Suppressor macrophage (primary cell): ENCODE results near the gene ERC1.
"Not testable (repeated sequence)": the region's sequence is repeated elsewhere in the genome, so short reads cannot be mapped to it uniquely, and the experiment has no call there.

Experiments
- DNase-seq, 4 experiments: peaks; one replicate each; pipeline ENCODE4 v3.0.0-alpha.2; 2020 to 2022

Gene ERC1

DNA sequence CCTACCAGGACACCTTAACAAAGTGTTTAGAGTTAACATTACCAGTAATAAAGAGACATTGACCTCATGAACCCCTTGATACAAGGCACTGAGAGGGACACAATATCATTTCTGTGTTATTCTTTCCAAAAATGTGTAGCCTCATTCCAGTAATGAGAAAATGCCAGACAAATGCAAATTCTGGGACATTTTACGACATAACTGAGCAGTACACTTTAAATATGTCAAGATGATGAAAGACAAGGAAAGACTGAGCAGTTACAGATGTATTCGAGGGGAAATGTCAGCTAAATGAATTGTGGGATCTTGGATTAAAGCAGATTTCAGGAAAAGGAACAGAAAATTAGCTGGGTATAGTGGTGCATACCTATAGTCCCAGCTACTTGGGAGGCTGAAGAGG is 255.6 kb downstream of the ERC1 start:
- DNase-seq: no peak

DNA sequence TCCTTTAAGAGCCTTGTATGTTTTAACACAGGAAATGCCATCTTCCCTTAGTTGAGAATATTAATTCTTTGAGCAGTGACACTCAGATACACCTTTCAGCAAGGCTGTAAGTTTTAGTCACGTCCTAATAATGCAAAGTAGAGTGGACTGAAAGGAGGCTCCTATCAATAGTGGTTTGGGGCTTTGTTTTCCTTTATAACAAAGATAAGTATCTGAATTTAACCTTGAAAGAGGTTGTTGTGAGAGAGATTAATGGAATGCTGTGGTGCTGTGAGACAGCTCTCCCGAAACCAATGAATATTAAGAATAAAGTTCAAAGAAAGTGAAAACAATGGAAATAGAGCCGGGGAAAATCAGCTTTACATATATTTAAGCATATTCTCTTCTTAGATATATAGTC is 259.6 kb downstream of the ERC1 start:
- no peak for DNase-seq

DNA sequence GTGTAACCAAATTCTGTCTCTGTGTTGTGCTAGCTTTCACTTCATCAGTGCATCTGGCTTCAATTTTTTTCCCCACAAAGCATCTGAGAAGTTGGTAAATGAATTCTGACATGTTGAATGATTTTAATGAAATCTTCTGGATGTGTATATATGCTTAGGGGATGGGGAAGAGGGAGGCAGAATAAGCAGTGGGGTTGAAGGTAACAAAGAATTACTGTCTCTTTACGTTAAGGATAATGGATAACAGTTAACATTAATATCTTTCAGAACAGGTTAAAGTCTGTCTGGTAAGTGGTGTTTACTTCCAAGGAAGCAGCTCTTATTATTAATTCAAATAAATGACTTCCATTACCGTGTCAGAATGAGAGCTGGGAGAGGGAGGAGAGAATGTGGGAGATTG is 261.7 kb downstream of the ERC1 start:
- no peak for DNase-seq

DNA sequence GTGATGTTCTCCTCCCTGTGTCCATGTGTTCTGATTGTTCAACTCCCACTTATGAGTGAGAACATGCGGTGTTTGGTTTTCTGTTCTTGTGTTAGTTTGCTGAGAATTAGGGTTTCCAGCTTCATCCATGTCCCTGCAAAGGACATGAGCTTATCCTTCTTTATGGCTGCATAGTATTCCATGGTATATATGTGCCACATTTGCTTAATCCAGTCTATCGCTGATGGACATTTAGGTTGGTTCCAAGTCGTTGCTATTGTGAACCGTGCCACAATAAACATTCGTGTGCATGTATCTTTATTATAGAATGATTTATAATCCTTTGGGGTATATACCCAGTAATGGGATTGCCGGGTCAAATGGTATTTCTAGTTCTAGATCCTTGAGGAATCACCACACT is 264.1 kb downstream of the ERC1 start:
- DNase-seq: not testable (repeated sequence)

DNA sequence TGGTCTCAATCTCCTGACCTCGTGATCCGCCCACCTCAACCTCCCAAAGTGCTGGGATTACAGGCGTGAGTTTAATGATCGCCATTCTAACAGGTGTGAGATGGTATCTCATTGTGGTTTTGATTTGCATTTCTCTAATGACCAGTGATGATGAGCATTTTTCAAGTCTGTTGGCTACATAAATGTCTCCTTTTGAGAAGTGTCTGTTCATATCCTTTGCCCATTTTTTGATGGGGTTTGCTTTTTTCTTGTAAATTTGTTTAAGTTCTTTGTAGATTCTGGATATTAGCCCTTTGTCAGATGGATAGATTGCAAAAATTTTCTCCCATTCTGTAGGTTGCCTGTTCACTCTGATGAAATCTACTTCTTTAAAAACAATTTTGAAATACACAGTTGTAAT is 264.8 kb downstream of the ERC1 start:
- DNase-seq: not testable (repeated sequence)

DNA sequence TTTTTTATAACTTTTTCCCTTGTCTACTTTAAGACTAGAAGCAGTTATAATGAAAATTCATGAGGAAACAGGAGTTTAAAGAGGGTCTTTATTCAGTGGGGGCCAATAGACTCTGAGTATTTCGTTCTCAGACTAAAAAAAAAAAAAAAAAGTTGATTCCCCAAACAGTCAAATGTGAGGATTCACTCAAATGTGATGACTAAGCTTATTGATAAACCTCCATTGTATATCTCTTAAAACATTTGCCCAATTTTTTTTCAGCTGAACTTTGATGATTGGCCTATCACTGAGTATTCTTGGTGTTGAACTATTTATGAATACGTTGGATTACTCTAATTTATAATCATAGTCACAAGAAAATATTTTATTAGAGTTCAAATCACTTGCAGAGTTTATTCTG is 265.3 kb downstream of the ERC1 start:
- DNase-seq: no peak

DNA sequence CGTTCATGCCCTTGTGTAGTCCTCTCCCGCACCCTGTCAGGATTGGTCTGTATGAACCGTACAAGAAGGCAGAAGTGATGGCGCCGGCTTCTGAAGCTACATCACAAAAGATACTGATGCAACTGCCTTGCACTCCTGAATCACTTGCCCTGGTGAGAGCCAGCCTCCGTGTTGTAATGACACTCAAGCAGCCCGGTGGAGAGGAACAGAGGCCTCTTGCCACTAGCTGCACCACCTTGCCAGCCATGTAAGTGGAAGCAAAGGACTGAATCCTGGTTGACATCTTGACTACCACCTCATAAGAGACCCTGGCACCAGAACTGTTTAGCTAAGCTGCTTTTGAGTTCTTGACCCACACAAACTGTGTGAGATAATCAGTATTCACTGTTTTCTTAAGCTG is 266.0 kb downstream of the ERC1 start:
- DNase-seq: no peak

DNA sequence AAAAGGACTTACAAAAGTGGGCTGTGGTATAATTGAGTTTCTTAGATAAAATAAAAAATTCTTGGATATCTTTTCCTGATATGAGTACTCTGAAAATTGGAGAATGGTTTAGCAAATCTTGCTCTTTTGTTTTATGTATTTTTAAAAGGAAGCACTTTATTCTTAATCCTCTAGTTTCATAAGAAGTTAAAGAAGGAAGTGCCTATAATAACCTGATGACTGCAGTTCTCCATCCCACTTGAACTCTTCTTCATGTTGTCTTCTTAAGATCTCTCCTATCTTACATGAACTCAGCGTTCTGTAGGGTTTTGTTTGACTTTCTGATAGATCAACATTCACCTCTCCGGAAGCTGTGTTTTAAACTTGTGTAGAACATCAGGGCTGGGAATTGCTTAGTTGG is 271.0 kb downstream of the ERC1 start:
- DNase-seq: peak; percentile 10 to 55 (median 31)

DNA sequence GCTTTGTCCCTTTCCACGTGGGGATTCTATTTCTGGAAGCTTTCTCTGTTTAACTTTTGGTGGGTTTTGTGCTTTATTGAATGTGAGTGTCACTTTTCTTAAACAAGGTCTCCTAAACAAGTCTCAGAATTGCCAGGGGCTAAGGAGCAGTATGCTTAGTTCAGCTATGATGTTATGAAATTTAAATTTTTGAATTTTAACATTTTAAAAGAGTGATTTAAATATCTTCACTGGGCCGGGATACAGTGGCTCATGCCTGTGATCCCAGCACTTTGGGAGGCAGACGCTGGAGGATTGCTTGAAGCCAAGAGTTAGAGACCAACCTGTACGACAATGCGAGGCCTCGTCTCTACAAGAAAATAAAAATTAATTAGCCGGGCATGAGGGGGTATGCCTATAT is 276.2 kb downstream of the ERC1 start:
- no peak for DNase-seq

DNA sequence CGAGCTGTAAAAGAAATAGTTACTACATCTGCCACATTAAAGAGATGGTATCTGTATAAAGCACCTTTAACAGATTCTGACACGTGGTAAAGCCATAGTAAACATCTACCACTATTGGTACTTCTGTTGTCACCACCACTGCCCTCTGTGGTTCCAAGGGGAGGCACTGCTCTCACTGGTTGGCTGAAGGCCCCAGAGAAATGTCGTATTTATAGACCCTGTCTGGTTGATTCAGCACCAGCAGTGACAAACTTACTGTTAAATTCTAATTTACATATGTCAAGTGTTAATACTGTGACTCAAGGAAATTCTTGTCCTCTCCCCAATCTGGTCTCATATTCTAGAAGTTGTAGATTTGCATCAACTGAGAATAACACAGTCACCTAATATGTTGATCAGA is 281.1 kb downstream of the ERC1 start:
- no peak for DNase-seq

DNA sequence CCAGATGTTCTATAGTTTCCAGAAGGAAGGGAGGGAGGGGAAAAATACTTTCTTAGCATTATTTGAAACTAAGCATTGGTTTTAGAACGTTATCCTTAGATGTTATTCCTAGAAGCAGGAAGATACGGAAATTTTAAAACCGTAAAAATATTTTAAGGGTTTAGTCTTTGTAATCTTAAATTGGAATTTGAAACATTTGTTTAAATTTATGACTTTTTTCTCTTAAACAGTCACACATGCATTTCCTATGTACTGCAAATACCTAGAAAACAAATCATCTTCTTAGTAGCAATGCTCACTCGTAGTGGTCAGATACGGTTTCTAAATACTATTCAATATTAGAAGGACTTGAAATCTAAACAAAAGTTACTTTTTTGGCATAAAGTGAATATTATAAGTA is 282.0 kb downstream of the ERC1 start:
- no peak for DNase-seq

DNA sequence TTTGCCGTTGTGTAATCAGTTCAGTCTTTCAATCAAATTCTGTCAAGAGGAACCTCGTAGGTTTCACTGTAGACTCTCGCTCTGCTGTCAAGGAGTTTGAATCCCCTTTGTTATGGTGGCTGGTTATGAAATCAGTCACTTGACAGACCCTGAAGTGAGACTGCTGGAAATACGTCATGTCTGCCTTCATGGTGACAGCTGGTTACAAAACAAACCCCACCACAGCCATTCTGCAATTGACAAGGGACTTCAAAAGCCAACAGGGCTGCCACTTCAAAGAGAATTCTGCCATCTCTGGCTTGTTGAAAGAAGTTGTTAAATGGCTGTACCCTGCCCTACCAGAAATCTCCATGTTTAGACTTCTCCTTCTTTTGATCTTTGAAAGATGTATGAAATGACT is 286.9 kb downstream of the ERC1 start:
- DNase-seq: peak; percentile 37 to 72 (median 62)

DNA sequence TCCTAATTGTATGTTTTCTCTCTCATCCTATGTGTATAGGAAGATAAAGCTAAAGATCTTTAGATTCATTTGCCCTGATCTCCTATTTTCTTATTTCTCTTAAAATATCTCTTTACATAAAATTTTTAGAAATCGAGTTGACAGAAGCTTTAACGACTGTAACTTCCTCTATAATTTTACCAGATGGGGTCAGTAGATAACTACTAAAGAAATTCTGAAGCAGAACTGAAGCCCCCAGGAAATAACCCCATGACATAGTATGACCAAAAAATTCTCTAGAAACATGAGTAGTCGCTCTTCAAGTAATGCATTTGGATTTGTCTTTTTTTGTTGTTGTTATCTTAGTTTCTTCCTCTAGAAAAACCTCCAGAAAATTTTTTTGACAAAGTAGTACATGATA is 288.0 kb downstream of the ERC1 start:
- DNase-seq: peak in 2 of 4 experiments; percentile 30 to 47

DNA sequence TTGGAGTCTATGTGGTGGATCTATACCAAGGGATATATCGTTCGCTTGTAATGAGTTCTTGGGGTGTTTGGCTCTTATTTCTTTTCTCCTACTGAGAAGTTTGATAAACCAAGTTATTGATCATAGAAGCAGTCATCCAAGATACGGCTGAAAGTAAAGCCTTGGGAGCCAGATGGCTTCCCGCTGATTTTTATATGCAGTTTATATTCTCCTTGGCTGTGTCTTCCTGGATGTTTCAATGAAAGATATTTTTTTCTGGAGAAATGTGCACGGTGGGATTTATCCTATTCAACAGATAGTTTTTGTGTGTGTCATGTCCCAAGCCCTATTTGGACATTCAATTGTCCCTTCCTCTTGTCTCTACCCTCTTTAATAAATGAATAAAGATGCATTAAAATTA is 289.0 kb downstream of the ERC1 start:
- no peak for DNase-seq

DNA sequence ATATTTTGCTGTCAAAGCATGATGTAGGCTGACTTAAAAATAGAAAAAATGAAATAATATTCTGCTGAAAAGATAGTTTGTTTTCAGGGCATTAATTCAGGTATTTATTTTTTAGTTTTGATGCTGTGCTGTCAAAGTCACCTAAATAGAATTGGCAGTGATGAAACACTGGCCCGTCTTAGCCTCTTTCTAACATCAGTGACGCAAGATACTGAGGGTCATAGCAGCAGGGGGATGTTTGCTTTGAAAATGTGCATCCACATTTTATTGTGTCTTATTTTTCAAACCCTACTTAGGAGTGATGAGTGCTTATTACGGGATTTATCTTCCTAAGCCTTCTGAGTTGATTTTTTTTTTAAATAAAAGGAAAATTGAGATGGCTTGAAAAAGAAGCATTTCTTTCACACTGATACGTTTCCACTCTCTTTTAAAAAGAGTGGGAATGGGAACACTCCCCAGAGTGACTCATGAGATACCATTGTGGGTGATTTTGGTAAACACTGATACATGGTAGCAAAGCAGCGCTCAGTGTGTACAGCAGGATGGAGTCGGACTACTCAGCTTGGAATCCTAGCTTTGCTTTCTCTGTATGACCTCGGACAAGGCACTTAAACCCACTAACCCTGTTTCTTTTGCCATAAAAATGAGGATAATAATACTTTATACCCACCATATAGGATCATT is 290.8 kb downstream of the ERC1 start:
- no peak for DNase-seq

DNA sequence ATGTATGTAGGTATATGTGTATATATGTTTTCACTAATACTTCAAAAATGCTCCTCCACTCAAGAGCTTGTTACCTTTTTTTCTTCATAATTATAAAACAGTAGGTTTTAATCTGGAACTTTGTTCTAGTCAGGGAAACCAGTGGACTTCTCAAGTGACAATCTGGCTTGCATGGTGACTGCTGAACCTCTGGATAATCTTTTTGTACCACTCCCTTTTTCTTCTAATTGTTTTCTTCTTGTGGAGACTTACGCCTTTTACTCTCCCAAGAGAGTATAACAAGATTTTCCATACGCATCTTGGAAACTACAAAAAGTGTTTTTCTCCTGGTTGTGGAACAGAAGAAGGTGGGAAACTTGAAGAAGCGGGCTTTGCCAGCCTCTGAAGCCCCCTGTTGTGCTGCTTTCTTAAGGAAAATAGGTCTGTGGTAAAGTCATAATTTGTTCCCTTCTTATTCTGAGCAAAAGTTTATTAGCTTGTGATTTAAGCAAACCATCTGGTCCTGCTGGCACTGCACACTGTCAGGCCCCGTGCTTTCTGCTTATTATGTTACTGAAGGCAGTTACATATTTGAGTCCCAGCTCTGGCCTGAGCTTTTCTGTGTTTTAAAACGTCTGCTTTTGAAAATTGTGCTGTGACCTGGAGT is 291.8 kb downstream of the ERC1 start:
- no peak for DNase-seq

DNA sequence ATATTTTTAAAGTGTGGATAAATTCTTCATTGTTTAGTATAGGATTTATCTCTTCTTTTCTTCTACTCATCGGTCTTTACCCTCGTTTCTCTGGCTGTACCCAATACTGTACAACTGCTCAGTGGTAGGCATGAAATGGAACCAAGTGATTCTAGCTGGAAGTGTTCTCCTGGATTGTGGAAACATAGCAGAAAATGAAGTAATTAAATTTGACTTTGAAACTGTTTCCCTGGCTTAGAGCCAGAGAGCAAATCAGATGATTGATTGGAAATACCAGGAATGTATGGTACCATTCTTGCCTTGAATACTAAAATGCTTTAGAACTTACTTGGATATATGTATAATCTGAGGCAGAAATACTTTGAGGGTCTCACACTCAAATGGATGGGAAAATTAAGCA is 292.3 kb downstream of the ERC1 start:
- DNase-seq: no peak

DNA sequence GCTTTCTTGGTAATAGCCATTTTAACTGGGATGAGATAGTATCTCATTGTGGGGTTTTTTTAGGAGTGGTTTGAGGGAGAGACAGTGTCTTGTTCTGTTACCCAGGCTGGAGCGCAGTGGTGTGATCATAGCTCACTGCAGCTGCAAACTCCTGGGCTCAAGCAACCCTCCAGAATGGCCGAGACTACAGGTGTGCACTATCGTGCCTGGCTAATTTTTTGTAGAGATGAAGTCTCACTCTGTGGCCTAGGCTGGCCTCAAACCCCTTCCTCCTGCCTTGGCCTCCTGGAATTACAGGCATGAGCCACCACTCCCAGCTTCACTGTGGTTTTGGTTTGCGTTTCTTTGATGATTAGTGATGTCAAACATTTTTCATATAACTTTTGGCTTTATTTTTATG is 293.6 kb downstream of the ERC1 start:
- no peak for DNase-seq

DNA sequence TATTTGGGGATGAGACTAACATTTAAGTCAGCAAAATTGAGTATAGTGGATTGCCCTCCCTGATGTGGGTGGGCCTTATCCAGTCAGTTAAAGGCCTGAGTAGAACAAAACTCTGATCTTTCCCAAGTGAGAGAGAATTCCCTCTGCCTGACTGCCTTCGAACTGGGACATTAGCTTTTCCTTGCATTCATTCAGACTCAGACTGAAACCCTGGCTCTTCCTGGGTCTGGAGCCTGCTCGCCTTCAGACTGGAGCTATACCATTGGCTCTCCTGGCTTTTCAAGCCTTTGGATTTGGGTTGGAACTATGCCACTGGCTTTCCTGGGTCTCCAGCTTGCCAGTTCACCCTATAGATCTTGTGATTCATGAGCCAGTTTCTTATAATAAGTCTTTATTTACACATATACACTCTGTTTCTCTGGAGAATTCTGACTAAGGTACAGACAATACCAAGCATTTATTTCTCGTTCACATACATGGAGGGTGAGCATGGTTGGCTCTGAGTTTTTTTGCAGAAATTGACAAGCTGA is 296.5 kb downstream of the ERC1 start:
- no peak for DNase-seq

DNA sequence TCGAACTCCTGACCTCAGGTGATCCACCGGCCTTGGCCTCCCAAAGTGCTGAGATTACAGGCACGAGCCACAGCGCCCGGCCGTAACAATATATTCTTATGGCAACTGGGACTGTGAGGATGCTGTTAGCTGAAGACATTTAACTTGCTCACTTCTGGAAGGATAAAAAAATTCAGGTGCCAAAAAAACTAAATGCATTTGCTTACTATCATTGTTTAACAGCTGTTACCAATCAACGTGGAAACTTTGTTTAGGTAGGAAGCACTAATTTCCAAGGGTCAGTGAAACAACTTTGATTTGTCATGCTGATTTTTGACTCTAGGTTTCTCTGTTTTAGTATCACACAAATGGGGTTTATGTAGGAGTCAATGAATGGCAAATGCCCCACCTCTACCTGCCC is 297.3 kb downstream of the ERC1 start:
- DNase-seq: no peak

DNA sequence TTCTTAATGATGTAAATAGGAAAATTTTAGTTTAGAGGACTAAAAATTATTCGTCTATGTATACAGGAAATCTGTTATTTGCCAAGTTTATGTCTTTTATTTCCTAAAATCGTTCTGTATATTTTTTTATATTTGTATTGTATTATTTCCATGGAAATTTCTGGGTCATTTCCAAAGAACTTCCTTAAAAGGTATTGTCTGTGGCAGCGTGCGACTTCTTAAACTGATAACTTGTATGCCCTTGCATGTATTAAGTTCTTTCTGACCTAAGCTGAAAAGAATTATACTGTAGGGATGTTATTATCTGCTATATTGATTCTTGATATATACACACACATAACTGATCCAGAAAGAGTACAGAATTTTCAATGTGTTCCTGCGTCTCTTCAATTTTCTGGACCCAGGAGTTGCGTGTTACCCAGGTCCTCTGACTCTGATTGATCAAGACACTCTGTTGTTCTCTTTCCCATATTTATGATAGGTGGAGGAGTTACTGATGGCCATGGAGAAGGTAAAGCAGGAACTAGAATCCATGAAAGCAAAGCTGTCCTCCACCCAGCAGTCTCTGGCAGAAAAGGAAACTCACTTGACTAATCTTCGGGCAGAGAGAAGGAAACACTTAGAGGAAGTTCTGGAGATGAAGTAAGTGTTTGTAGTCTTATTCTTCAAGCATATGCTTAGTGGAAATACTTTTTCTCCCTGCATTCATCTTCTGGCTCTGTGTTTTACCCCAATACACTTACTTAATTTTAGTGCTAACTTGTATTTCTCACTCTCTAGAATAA is 298.5 kb downstream of the ERC1 start:
- DNase-seq: peak; percentile 46 to 82 (median 72)

DNA sequence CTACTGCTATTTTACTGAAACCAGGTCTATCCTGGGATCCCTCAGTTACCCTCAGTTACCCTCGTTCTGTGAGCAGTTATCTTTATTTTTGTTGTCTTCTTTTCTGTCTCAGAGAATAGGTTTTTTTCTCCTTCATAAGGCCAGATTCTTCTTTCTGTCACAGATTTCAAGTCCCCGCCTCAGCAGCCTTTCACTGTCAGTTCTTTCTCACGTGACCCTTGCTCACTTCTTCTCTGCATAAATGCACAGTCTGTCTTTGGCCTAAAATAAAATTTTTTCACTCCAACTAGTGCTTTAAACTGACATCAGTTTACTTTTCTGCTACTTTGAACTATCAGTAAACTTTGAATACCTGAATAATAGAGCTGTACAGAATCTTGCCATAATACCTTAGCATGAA is 299.7 kb downstream of the ERC1 start:
- peak in 3 of 4 experiments; percentile 14 to 49 (median 29) for DNase-seq

DNA sequence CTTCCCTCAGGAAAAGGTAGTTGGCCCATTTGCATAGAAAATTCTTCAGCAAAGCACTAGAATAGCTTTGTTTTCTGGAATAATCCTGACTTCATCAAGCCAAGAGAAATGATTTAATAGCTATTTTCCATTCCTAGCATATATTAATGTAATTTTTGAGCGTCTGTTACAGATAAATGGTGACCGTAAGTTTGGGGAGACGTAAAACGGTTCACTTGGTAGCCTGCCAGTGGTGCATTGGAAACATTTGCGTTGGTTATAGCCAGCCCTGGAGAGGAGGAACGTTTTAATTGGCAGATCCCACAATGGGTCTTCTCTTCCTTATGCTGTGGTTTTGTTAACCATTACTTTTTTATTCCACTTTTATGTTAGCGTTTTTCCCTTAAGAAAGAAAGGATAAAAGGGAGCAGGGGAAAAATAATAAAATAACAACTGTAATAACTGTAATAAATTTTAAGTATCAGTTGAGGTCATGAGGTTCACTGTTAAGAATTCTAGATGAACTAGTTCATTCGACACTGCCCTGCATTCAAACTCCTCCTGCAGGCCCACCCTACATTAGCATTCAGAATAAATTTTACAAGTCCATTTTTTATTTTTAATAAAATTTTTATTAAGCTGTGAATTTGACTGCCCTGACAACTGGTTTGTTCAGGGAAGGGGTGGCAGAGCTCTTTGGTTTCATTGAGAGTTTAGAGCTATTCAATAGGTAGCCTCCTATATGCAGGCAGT is 300.7 kb downstream of the ERC1 start:
- DNase-seq: no peak
